Lung (tissue), 12 donors: ENCODE data around the gene RASGRF1. TPM values are rescaled to one million over a fixed set of nuclear protein-coding genes. Genes with fewer than 3 reads are reported as not detected.

Experiments
- ATAC-seq: fragments of 200-7000 bp; cut with Tn5 transposase; one replicate; pipeline ENCODE4 v1.9.1; 2020; ENCODE audit warnings: moderate number of reproducible peaks; ENCODE audit not compliant: insufficient read depth, low FRiP score
- DNase-seq, 3 donors: peaks; one replicate each; pipeline ENCODE4 v3.0.0-alpha.2; 2013 to 2017
- H3K27ac ChIP-seq, 2 donors: one replicate each; pipeline ENCODE4 v1.5.1; 2013; ENCODE audit warnings: mild to moderate bottlenecking in 2 of 2, moderate library complexity in 2 of 2, control low read depth in 1 of 2, inconsistent platforms in 1 of 2, low read depth in 1 of 2, low read length in 1 of 2
- H3K27me3 ChIP-seq, 3 donors: one replicate each; pipeline ENCODE4 v1.5.1; 2013; ENCODE audit warnings: low read length in 2 of 3; ENCODE audit not compliant: control insufficient read depth in 3 of 3, insufficient read depth in 3 of 3
- H3K36me3 ChIP-seq, 4 donors: one replicate each; pipeline ENCODE4 v1.5.1; 2013; ENCODE audit warnings: low read length in 4 of 4, mild to moderate bottlenecking in 1 of 4, moderate library complexity in 1 of 4; ENCODE audit not compliant: control insufficient read depth in 4 of 4, insufficient read depth in 4 of 4
- H3K4me1 ChIP-seq, 5 donors: one replicate each; pipeline ENCODE4 v1.5.1; 2013; ENCODE audit warnings: low read length in 5 of 5, mild to moderate bottlenecking in 2 of 5, moderate library complexity in 1 of 5; ENCODE audit not compliant: control insufficient read depth in 5 of 5, insufficient read depth in 5 of 5
- H3K4me3 ChIP-seq: one replicate; pipeline ENCODE4 v1.5.1; 2013; ENCODE audit warnings: mild to moderate bottlenecking, control low read depth, moderate library complexity
- H3K9ac ChIP-seq, 2 donors: one replicate each; pipeline ENCODE4 v1.5.1; 2013; ENCODE audit warnings: low read length in 2 of 2, control low read depth in 1 of 2; ENCODE audit not compliant: insufficient read depth in 1 of 2
- H3K9me3 ChIP-seq, 4 donors: one replicate each; pipeline ENCODE4 v1.5.1; 2013; ENCODE audit warnings: low read length in 3 of 4, mild to moderate bottlenecking in 1 of 4, moderate library complexity in 1 of 4; ENCODE audit not compliant: control insufficient read depth in 4 of 4, insufficient read depth in 3 of 4
- CTCF ChIP-seq: IDR thresholded peaks from 2 replicates; pipeline ENCODE4 v1.5.1; 2012; ENCODE audit warnings: mild to moderate bottlenecking; ENCODE audit errors: control extremely low read depth, extremely low read depth
- WGBS, 2 donors: extraction: QIAGEN DNeasy Blood & Tissue Kit; methylation state at CpG; one replicate each; pipeline ENCODE4 v1.1.7; 2013; 5-methylcytosine and 5-hydroxymethylcytosine counted together
- polyA plus RNA-seq, 2 donors: library from polyadenylated mRNA; stranded (reverse); fragments of 200-250 nt; gene quantifications; one replicate each; pipeline ENCODE4 v1.2.1, GENCODE V29; 2013
- total RNA-seq, 2 donors: library from RNA; depleted of rRNA in 1 of 2; stranded (reverse); fragments of >200 nt in 1 of 2; gene quantifications; one replicate each; pipeline ENCODE4 v1.2.1, GENCODE V29; 2014 to 2021
- donor health status: control.
- donor health status: control.
- donor health status: Bipolar disorder and iron deficiency.
- donor health status: healthy.
- donor health status: DM: yes; HTN: yes; CAD: no.

The RASGRF1 gene
- total and polyA plus RNA-seq, 4 donors: 10.9 to 71.2 (median 24.6) TPM

- H3K27me3 ChIP-seq: no peaks in the 10 kb centered on the region
Observed at GRCh38 chr15:78944202-78944625, 146.4 kb downstream of the RASGRF1 start.

GRCh38 chr15:78943692-78944091, 146.9 kb downstream of the RASGRF1 start:
- Histone ChIP-seq H3K36me3 (no peaks in the 10 kb centered on the region), H3K27ac (peak overlapping the region in 1 of 2 donors; percentile 93), H3K9ac (no peak overlapping the region), H3K27me3 (no peaks in the 10 kb centered on the region), H3K4me1 (peaks cover 0 to 8% (median 0%) of the 10 kb centered on the region in 5 donors), H3K4me3 (peak overlapping the region; percentile 73), H3K9me3 (peaks cover 0 to 1% (median 0%) of the 10 kb centered on the region in 4 donors)
- ATAC-seq (no peak), DNase-seq (peak; percentile 36 to 50 (median 48))
- 55 to 81% methylated on average over 7 of the region's 7 CpGs for WGBS, 2 donors
- no peak for TF ChIP-seq CTCF

More at GRCh38 chr15:78944202-78944625, 146.4 kb downstream of the RASGRF1 start:
- DNase-seq (no peak), ATAC-seq (peak; percentile 7)
- 25 to 57% methylated on average over 12 of the region's 12 CpGs for WGBS, 2 donors
- Histone ChIP-seq H3K4me3 (peak overlapping the region; percentile 73), H3K9ac (peak overlapping the region in 1 of 2 donors; percentile 26), H3K36me3 (no peaks in the 10 kb centered on the region), H3K4me1 (peaks cover 0 to 8% (median 0%) of the 10 kb centered on the region in 5 donors), H3K9me3 (peaks cover 0 to 1% (median 0%) of the 10 kb centered on the region in 4 donors), H3K27ac (peak overlapping the region; percentile 47 to 93)
- no peak for TF ChIP-seq CTCF

- peak overlapping the region in 1 of 2 donors; percentile 82 for H3K27ac ChIP-seq
- H3K9me3 ChIP-seq: peaks cover 0 to 1% (median 0%) of the 10 kb centered on the region in 4 donors
- no peak for TF ChIP-seq CTCF
- ATAC-seq: no peak
- H3K9ac ChIP-seq: no peak overlapping the region
- H3K4me1 ChIP-seq: peaks cover 0 to 8% (median 0%) of the 10 kb centered on the region in 5 donors
- DNase-seq: no peak
- WGBS, 2 donors: 65 to 93% methylated on average over 4 of the region's 4 CpGs
- H3K27me3 ChIP-seq: no peaks in the 10 kb centered on the region
- H3K36me3 ChIP-seq: no peaks in the 10 kb centered on the region
- peak overlapping the region; percentile 40 for H3K4me3 ChIP-seq
Observed at GRCh38 chr15:78942741-78943140, 147.8 kb downstream of the RASGRF1 start.
